Natural killer cell (primary cell): ENCODE results near the gene PRKAR1B. TPM values are rescaled to one million over a fixed set of nuclear protein-coding genes. Genes with fewer than 3 reads are reported as not detected.
A peak's percentile ranks its signal among the peaks of the same experiment; 100 is the strongest.

Source experiments
- ATAC-seq, 3 donors: fragments of 150-1000 bp in 2 of 3; fragments of 200-7000 bp in 1 of 3; cut with Tn5 transposase; 1 replicate in 1 of 3; 2 replicates in 2 of 3; pipeline ENCODE4 v1.10.0; 2021; ENCODE audit warnings: mild to moderate bottlenecking in 2 of 3, moderate library complexity in 2 of 3
- DNase-seq, 2 donors: peaks; one replicate each; pipeline versions ENCODE4 v3.0.0 to v3.0.0-alpha.2; 2013 to 2021; ENCODE audit warnings: mixed read lengths in 1 of 2
- H3K27ac ChIP-seq: one replicate; pipeline ENCODE4 v1.5.1; 2013; ENCODE audit warnings: mild to moderate bottlenecking, low read length
- H3K27me3 ChIP-seq: one replicate; pipeline ENCODE4 v1.6.1; 2013; ENCODE audit warnings: low read length; ENCODE audit not compliant: control insufficient read depth, insufficient read depth
- H3K36me3 ChIP-seq: one replicate; pipeline ENCODE4 v1.6.1; 2013; ENCODE audit warnings: low read length; ENCODE audit not compliant: control insufficient read depth, insufficient read depth
- H3K4me1 ChIP-seq: one replicate; pipeline ENCODE4 v1.6.1; 2013; ENCODE audit warnings: low read length; ENCODE audit not compliant: control insufficient read depth, insufficient read depth
- H3K4me3 ChIP-seq: one replicate; pipeline ENCODE4 v1.5.1; 2013; ENCODE audit warnings: low read length
- H3K9me3 ChIP-seq: one replicate; pipeline ENCODE4 v1.6.1; 2013; ENCODE audit warnings: low read length; ENCODE audit not compliant: control insufficient read depth, insufficient read depth
- H3K27ac Mint-ChIP-seq, 2 donors: one replicate each; pipeline ENCODE4 v1.8.0; 2022; ENCODE audit warnings: mild to moderate bottlenecking in 2 of 2, mixed read lengths in 2 of 2, moderate library complexity in 1 of 2
- H3K27me3 Mint-ChIP-seq, 2 donors: one replicate each; pipeline ENCODE4 v1.8.0; 2022; ENCODE audit warnings: low read depth in 2 of 2, mixed read lengths in 2 of 2
- H3K36me3 Mint-ChIP-seq: one replicate; pipeline ENCODE4 v1.8.0; 2022; ENCODE audit warnings: mixed read lengths
- H3K4me1 Mint-ChIP-seq, 2 donors: one replicate each; pipeline ENCODE4 v1.8.0; 2022; ENCODE audit warnings: mixed read lengths in 2 of 2
- H3K4me3 Mint-ChIP-seq: one replicate; pipeline ENCODE4 v1.8.0; 2022; ENCODE audit warnings: mild to moderate bottlenecking, moderate library complexity, mixed read lengths
- H3K9me3 Mint-ChIP-seq, 2 donors: one replicate each; pipeline ENCODE4 v1.8.0; 2022; ENCODE audit warnings: mixed read lengths in 2 of 2
- WGBS: methylation state at CpG from one replicate; pipeline ENCODE4 v1.1.7; 2013; ENCODE audit warnings: missing lambda C conversion rate; ENCODE audit not compliant: insufficient coverage; 5-methylcytosine and 5-hydroxymethylcytosine counted together
- intact Hi-C: fragments of 100-400 bp; cut with micrococcal nuclease; formaldehyde crosslinking; loops from one replicate; pipeline ENCODE4 v1.14.2; 2022
- total RNA-seq, 4 donors: library from RNA; stranded (reverse); fragments of 120-200 nt in 1 of 4; gene quantifications; one replicate each; pipeline versions ENCODE4 v1.2.3 to v1.2.4, GENCODE V29; 2013 to 2022
- TF ChIP-seq, protein P1 (sequence below): fragments of 200-600 bp; IDR thresholded peaks from one replicate; pipeline ENCODE4 v1.8.0; 2022; ENCODE audit warnings: antibody characterized with exemption

The PRKAR1B gene
- total RNA-seq, 3 donors from 2014 or later (not counting 1 experiment from before 2014, with no cell fraction given): 2.4 to 3.8 (median 3.0) TPM

DNA sequence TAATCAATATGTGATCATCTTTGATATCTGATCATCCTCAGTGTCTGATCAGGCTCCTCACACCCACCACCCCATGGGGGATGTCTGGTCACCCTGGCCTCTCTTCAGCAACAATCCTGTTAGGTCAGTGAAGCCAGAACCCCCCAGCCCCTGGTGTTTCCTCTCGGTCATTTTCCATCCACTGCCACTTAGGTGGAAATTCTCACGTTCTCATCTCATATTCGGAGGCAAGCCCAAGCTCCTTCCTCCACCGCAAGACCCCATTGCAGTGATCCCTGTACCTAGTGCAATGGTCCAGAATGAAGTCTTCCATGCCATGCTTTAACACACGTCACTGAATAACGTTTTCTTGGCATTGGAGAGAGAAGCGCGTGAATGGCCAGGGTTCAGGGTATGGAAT, 103.6 kb downstream of the PRKAR1B start:
- Mint-ChIP-seq H3K36me3 (peaks cover 23% of the 10 kb centered on the region), H3K27me3 (no peaks in the 10 kb centered on the region), H3K4me3 (no peak overlapping the region), H3K4me1 (peaks cover 15 to 18% of the 10 kb centered on the region in 2 donors), H3K27ac (no peak overlapping the region), H3K9me3 (peaks cover 4 to 16% of the 10 kb centered on the region in 2 donors)
- H3K4me3 ChIP-seq: no peak overlapping the region
- peaks cover 20% of the 10 kb centered on the region for H3K9me3 ChIP-seq
- intact Hi-C loops: no loop called here
- no peaks in the 10 kb centered on the region for H3K36me3 ChIP-seq
- no peak for ATAC-seq
- H3K27me3 ChIP-seq: no peaks in the 10 kb centered on the region
- H3K4me1 ChIP-seq: peaks cover 14% of the 10 kb centered on the region
- WGBS: over 99% methylated on average over 8 of the region's 8 CpGs
- H3K27ac ChIP-seq: no peak overlapping the region
- DNase-seq: no peak
- TF ChIP-seq, protein P1, sequence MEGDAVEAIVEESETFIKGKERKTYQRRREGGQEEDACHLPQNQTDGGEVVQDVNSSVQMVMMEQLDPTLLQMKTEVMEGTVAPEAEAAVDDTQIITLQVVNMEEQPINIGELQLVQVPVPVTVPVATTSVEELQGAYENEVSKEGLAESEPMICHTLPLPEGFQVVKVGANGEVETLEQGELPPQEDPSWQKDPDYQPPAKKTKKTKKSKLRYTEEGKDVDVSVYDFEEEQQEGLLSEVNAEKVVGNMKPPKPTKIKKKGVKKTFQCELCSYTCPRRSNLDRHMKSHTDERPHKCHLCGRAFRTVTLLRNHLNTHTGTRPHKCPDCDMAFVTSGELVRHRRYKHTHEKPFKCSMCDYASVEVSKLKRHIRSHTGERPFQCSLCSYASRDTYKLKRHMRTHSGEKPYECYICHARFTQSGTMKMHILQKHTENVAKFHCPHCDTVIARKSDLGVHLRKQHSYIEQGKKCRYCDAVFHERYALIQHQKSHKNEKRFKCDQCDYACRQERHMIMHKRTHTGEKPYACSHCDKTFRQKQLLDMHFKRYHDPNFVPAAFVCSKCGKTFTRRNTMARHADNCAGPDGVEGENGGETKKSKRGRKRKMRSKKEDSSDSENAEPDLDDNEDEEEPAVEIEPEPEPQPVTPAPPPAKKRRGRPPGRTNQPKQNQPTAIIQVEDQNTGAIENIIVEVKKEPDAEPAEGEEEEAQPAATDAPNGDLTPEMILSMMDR: no peak

DNA sequence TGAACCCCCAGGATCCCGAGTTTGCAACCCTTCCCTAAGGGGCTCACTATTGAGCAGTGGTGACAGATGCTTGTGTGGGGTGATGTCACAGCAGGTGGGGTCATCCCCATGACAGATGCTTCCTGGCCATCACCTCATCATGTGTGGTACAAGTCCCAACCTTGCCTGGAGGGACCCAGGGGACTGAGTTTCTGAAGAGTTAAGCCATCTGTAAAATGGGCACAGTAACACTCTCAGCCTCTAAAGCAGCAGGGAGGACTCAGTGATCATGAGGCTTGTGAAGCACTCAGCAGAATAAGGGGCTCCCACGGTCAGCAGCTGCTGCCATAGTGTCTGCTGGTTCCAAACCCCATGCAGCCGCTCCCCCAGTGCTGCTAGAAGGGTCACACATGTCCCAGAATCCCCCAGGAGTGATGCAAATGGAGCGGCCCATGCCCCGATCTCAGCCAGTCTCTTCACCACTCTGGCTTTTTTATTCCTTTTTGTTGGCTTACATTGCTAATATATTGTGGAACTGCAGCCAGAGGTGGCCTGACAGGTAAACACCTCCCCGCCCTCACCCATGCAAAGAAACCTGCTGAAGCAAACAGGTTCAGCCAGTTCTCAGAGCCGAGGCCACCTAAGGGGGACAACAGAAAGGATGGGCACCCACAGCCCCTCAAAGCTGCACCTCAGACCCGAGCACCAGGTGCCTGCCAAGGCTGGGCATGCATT, 105.4 kb downstream of the PRKAR1B start:
- H3K4me1 Mint-ChIP-seq: peaks cover 21 to 32% of the 10 kb centered on the region in 2 donors
- 95% methylated on average over 8 of the region's 8 CpGs for WGBS
- Histone ChIP-seq H3K36me3 (no peaks in the 10 kb centered on the region), H3K27ac (no peak overlapping the region), H3K4me3 (no peak overlapping the region), H3K9me3 (peaks cover 20% of the 10 kb centered on the region), H3K4me1 (peaks cover 32% of the 10 kb centered on the region), H3K27me3 (no peaks in the 10 kb centered on the region)
- H3K4me3 Mint-ChIP-seq: no peak overlapping the region
- ATAC-seq (no peak), DNase-seq (no peak)
- peaks cover 23% of the 10 kb centered on the region for H3K36me3 Mint-ChIP-seq
- intact Hi-C loops: no loop called here
- H3K9me3 Mint-ChIP-seq: peaks cover 4 to 16% of the 10 kb centered on the region in 2 donors
- no peaks in the 10 kb centered on the region for H3K27me3 Mint-ChIP-seq
- TF ChIP-seq, protein P1: no peak
- no peak overlapping the region for H3K27ac Mint-ChIP-seq

DNA sequence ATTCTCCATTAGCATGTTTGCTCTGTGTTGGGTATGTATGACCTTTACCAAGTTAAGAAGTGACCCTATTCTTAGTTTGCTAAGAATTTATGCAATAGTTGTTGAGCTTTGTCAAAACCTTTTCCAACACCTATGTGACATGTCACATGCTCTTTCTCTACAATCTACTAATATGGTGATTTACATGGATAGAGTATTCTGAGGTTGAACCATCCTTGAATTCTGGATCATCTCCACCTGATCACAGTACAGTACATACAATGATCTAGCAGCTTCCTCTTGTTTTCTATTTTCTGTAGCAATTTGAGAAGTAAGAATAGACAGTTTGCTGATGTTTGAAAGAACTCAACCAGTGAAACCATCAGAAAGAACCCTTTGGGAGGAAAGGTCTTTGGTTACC, 106.2 kb downstream of the PRKAR1B start:
- no peak overlapping the region for H3K4me3 ChIP-seq
- Mint-ChIP-seq H3K4me1 (peaks cover 21 to 34% of the 10 kb centered on the region in 2 donors), H3K4me3 (no peak overlapping the region)

More for the DNA sequence above, 106.2 kb downstream of the PRKAR1B start:
- Histone ChIP-seq H3K27ac (no peak overlapping the region), H3K27me3 (no peaks in the 10 kb centered on the region), H3K36me3 (no peaks in the 10 kb centered on the region), H3K4me1 (peaks cover 40% of the 10 kb centered on the region), H3K9me3 (peaks cover 16% of the 10 kb centered on the region)
- peaks cover 23% of the 10 kb centered on the region for H3K36me3 Mint-ChIP-seq
- peaks cover 4 to 16% of the 10 kb centered on the region in 2 donors for H3K9me3 Mint-ChIP-seq
- peak in 1 of 2 donors; percentile 23 for DNase-seq
- TF ChIP-seq, protein P1: no peak
- peak overlapping the region in 1 of 2 donors; percentile 87 for H3K27ac Mint-ChIP-seq
- H3K27me3 Mint-ChIP-seq: no peaks in the 10 kb centered on the region
- no peak for ATAC-seq
- intact Hi-C loops: no loop called here
